ENCODE measurements around the gene NCOA7. TPM values are rescaled to one million over a fixed set of nuclear protein-coding genes. Genes with fewer than 3 reads are reported as not detected.

Gene NCOA7
- total and polyA plus RNA-seq, 9 of the 15 experiments (the other 6 are each of a cell fraction or from before 2014, with no cell fraction given): 5.8 to 14.6 (median 9.3) TPM

DNA sequence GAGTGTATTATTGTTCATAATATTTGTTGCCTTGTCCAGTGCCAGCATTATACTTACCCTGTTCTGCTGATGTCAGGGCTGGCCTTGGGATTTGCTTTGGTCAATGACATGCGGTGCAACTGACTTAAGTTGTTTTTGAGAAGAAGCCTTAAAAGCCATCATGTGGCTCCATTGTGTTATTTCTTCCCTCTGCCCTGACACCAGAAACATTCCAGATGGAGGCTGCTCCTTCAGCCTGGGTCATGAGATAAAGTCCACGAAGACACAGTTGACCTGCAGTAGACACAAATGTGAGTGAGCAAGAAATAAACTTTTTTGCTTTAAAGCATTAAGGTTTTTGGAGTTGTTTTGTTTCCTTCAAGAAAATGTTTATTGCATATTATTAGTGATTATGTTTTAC, 158.3 kb downstream of the NCOA7 start (continued):
- TF ChIP-seq, protein P1, sequence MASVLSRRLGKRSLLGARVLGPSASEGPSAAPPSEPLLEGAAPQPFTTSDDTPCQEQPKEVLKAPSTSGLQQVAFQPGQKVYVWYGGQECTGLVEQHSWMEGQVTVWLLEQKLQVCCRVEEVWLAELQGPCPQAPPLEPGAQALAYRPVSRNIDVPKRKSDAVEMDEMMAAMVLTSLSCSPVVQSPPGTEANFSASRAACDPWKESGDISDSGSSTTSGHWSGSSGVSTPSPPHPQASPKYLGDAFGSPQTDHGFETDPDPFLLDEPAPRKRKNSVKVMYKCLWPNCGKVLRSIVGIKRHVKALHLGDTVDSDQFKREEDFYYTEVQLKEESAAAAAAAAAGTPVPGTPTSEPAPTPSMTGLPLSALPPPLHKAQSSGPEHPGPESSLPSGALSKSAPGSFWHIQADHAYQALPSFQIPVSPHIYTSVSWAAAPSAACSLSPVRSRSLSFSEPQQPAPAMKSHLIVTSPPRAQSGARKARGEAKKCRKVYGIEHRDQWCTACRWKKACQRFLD (CRISPR knock-in tag; IDR thresholded peaks at IDR 0.05): 0 out of 2 replicates have a peak, but pooled peaks have one; percentile 8
- no peak for TF ChIP-seq ZC3H8 (IDR thresholded peaks at IDR 0.05)
- no peak for TF ChIP-seq NR4A1 (CRISPR knock-in tag; IDR thresholded peaks at IDR 0.05)
- TF ChIP-seq NR4A1 (tag; IDR thresholded peaks at IDR 0.05): 0 out of 2 replicates have a peak, but pooled peaks have one; percentile 15
- TF ChIP-seq, protein P2, sequence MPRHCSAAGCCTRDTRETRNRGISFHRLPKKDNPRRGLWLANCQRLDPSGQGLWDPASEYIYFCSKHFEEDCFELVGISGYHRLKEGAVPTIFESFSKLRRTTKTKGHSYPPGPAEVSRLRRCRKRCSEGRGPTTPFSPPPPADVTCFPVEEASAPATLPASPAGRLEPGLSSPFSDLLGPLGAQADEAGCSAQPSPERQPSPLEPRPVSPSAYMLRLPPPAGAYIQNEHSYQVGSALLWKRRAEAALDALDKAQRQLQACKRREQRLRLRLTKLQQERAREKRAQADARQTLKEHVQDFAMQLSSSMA (CRISPR knock-in tag; IDR thresholded peaks at IDR 0.05): no peak
- TF ChIP-seq HMG20B (CRISPR knock-in tag; IDR thresholded peaks at IDR 0.05): no peak
- TF ChIP-seq DMBX1 (CRISPR knock-in tag; IDR thresholded peaks at IDR 0.05; ENCODE audit: borderline replicate concordance): peak; percentile 38; the same call in 1 of the 2 replicates
- no peak for TF ChIP-seq NR2C2 (CRISPR knock-in tag; IDR thresholded peaks at IDR 0.05)
- no peak for TF ChIP-seq NR2C2 (tag; IDR thresholded peaks at IDR 0.05)
- no peak for TF ChIP-seq ATF7 (IDR thresholded peaks at IDR 0.05)

DNA sequence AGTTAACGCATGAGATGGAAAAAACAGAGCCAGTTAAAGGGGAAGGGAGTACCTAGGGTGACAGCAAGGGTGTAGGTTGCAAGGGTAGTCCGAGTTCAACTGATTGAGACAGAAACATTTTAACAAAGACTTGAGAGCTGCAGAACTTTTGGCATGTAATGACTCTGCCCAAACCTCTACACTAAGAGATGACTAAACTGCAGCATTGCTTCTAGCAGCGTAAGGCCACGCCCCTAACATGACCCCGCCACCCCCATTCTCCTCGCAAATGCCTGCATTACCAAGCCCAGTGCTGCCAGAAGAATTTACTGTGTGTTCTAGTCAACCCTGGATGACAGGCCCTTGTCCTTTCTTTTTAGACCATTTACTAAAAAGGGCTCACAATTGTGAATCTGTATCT, 159.5 kb downstream of the NCOA7 start:
- no TSS peak for BruUV-seq (replicated peaks)
- CTCF ChIA-PET (ENCODE audit: low intra/inter-chr PET ratio): no interaction called here
- peak; percentile 41 to 74 (median 56) for DNase-seq (ENCODE audit: extremely low read depth in 1 of 4, low spot score in 3 of 4)

More for the DNA sequence above, 159.5 kb downstream of the NCOA7 start:
- peaks cover 5% of the 10 kb centered on the region; the same call in 1 of the 2 replicates for H3K9me3 ChIP-seq (replicated peaks; ENCODE audit: control insufficient read depth, insufficient read depth, low read depth, low read length)
- no peak overlapping the region for H3K4me3 ChIP-seq
- no peak overlapping the region; the same call in 1 of the 2 replicates for H3K4me2 ChIP-seq (ENCODE audit: insufficient read depth, low read length)
- H3K79me2 ChIP-seq (ENCODE audit: control insufficient read depth, insufficient read depth, low read length): no peaks in the 10 kb centered on the region
- ATAC-seq (peak; percentile 52), FAIRE-seq (peak; percentile 61)
- peaks cover 29 to 63% of the 10 kb centered on the region in 2 experiments for H3K4me1 ChIP-seq (replicated peaks in 1 of 2; ENCODE audit: control insufficient read depth in 2 of 2, insufficient read depth in 2 of 2, low read length in 2 of 2)
- H4K20me1 ChIP-seq (replicated peaks; ENCODE audit: control insufficient read depth, insufficient read depth, low read length): no peaks in the 10 kb centered on the region
- no peaks in the 10 kb centered on the region for H3K36me3 ChIP-seq (ENCODE audit: control insufficient read depth, insufficient read depth, low read length)
- in situ Hi-C loops (cut with MboI) (no loop called here), intact Hi-C loops (cut with micrococcal nuclease) (no loop called here)
- TF ChIP-seq, protein P3, sequence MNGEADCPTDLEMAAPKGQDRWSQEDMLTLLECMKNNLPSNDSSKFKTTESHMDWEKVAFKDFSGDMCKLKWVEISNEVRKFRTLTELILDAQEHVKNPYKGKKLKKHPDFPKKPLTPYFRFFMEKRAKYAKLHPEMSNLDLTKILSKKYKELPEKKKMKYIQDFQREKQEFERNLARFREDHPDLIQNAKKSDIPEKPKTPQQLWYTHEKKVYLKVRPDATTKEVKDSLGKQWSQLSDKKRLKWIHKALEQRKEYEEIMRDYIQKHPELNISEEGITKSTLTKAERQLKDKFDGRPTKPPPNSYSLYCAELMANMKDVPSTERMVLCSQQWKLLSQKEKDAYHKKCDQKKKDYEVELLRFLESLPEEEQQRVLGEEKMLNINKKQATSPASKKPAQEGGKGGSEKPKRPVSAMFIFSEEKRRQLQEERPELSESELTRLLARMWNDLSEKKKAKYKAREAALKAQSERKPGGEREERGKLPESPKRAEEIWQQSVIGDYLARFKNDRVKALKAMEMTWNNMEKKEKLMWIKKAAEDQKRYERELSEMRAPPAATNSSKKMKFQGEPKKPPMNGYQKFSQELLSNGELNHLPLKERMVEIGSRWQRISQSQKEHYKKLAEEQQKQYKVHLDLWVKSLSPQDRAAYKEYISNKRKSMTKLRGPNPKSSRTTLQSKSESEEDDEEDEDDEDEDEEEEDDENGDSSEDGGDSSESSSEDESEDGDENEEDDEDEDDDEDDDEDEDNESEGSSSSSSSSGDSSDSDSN (IDR thresholded peaks at IDR 0.05; ENCODE audit: borderline replicate concordance in 1 of 2, low read depth in 2 of 2, low read length in 2 of 2): no peak
- no peak for TF ChIP-seq MCM5 (IDR thresholded peaks at IDR 0.05; ENCODE audit: low read depth)
- TF ChIP-seq GTF2E2 (tag; IDR thresholded peaks at IDR 0.05): no peak
- TF ChIP-seq, protein P4, sequence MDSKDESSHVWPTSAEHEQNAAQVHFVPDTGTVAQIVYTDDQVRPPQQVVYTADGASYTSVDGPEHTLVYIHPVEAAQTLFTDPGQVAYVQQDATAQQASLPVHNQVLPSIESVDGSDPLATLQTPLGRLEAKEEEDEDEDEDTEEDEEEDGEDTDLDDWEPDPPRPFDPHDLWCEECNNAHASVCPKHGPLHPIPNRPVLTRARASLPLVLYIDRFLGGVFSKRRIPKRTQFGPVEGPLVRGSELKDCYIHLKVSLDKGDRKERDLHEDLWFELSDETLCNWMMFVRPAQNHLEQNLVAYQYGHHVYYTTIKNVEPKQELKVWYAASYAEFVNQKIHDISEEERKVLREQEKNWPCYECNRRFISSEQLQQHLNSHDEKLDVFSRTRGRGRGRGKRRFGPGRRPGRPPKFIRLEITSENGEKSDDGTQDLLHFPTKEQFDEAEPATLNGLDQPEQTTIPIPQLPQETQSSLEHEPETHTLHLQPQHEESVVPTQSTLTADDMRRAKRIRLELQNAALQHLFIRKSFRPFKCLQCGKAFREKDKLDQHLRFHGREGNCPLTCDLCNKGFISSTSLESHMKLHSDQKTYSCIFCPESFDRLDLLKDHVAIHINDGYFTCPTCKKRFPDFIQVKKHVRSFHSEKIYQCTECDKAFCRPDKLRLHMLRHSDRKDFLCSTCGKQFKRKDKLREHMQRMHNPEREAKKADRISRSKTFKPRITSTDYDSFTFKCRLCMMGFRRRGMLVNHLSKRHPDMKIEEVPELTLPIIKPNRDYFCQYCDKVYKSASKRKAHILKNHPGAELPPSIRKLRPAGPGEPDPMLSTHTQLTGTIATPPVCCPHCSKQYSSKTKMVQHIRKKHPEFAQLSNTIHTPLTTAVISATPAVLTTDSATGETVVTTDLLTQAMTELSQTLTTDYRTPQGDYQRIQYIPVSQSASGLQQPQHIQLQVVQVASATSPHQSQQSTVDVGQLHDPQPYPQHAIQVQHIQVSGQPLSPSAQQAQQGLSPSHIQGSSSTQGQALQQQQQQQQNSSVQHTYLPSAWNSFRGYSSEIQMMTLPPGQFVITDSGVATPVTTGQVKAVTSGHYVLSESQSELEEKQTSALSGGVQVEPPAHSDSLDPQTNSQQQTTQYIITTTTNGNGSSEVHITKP (IDR thresholded peaks at IDR 0.05; ENCODE audit: partially characterized antibody): peak; percentile 63
- no peaks in the 10 kb centered on the region for H3K27me3 ChIP-seq (ENCODE audit: control insufficient read depth in 2 of 2, insufficient read depth in 2 of 2, low read length in 2 of 2)
- no peak overlapping the region for H3K9ac ChIP-seq (ENCODE audit: insufficient read depth in 1 of 2, low read depth in 2 of 2, low read length in 2 of 2)
- WGBS (ENCODE audit: insufficient coverage, low coverage, missing lambda C conversion rate): 49% methylated on average over 6 of the region's 6 CpGs
- POLR2A ChIA-PET: no interaction called here
- H3K27ac ChIP-seq (ENCODE audit: extremely low read depth, low read depth, low read length): no peak overlapping the region
- H3K9me1 ChIP-seq (ENCODE audit: control insufficient read depth, insufficient read depth, low read length): no peaks in the 10 kb centered on the region
- peak overlapping the region; percentile 63 for H2AFZ ChIP-seq (ENCODE audit: low read depth, low read length)
